K562 (cell line): ENCODE results near the gene SLC32A1. TPM values are rescaled to one million over a fixed set of nuclear protein-coding genes. Genes with fewer than 3 reads are reported as not detected.
A peak's percentile ranks its signal among the peaks of the same experiment; 100 is the strongest.

Experiments used
- CBFB ChIP-seq: sonication (generic); formaldehyde crosslinking; IDR thresholded peaks from 2 replicates; pipeline ENCODE4 v1.4.0; 2020; ENCODE audit warnings: mild to moderate bottlenecking, missing genetic modification reagents
- PBX2 ChIP-seq, 2 experiments: IDR thresholded peaks in 1 of 2; conservative IDR thresholded peaks in 1 of 2; 2 replicates each; pipeline ENCODE4 v1.6.1; 2016; ENCODE audit warnings: low read depth in 2 of 2, mild to moderate bottlenecking in 1 of 2, missing compliant biosample characterization in 1 of 2, missing genetic modification characterization in 1 of 2, moderate library complexity in 1 of 2
- RAD21 ChIP-seq, 2 experiments: fragments of 250-450 bp in 1 of 2; fragments of 450-650 bp in 1 of 2; sonication (Bioruptor Pico) in 1 of 2; formaldehyde crosslinking in 1 of 2; IDR thresholded peaks in 1 of 2; conservative IDR thresholded peaks in 1 of 2; 2 replicates each; pipeline versions ENCODE4 v1.4.0 to v1.8.0; 2020 to 2022; ENCODE audit warnings: mild to moderate bottlenecking in 2 of 2, moderate library complexity in 1 of 2
- REST ChIP-seq, 2 experiments: fragments of 450-650 bp; formaldehyde crosslinking in 1 of 2; IDR thresholded peaks; 2 replicates each; pipeline versions ENCODE4 v1.4.0 to v1.6.1; 2014 to 2020; ENCODE audit warnings: mild to moderate bottlenecking in 2 of 2, borderline replicate concordance in 1 of 2, low read depth in 1 of 2
- SMC3 ChIP-seq: conservative IDR thresholded peaks from 2 replicates; pipeline ENCODE4 v1.6.1; 2011; ENCODE audit warnings: low read depth, low read length, improper control_type of control experiment; ENCODE audit not compliant: insufficient read depth
- ZBTB33 ChIP-seq: sonication (generic); formaldehyde crosslinking; IDR thresholded peaks from 2 replicates; pipeline ENCODE4 v1.8.1; 2023; ENCODE audit warnings: mild to moderate bottlenecking, missing genetic modification reagents
- ZNF133 ChIP-seq: fragments of 250-450 bp; sonication (Bioruptor Pico); IDR thresholded peaks from 2 replicates; pipeline ENCODE4 v1.4.0; 2020; ENCODE audit warnings: mild to moderate bottlenecking
- ZNF140 ChIP-seq: fragments of 250-450 bp; sonication (Bioruptor Pico); IDR thresholded peaks from 2 replicates; pipeline ENCODE4 v1.8.0; 2021; ENCODE audit warnings: moderate library complexity, mild to moderate bottlenecking, inconsistent platforms
- ZNF431 ChIP-seq: sonication (generic); formaldehyde crosslinking; IDR thresholded peaks from 2 replicates; pipeline ENCODE4 v1.8.0; 2022; ENCODE audit warnings: mild to moderate bottlenecking, missing genetic modification reagents
- ZNF444 ChIP-seq: fragments of 250-450 bp; sonication (Bioruptor Pico); IDR thresholded peaks from 2 replicates; pipeline ENCODE4 v1.4.0; 2020; ENCODE audit warnings: mild to moderate bottlenecking, moderate library complexity
- ZNF511 ChIP-seq: sonication (generic); formaldehyde crosslinking; IDR thresholded peaks from 2 replicates; pipeline ENCODE4 v1.8.0; 2022; ENCODE audit warnings: mild to moderate bottlenecking, missing genetic modification reagents
- polyA plus RNA-seq, 8 experiments: library from polyadenylated mRNA; depleted of rRNA in 4 of 8; stranded (reverse) in 5 of 8; unstranded in 3 of 8; fragments of >200 nt; fragmentation: Nextera tagmentation in 2 of 8; fragmentation: Illumina TruSeq in 1 of 8; extraction: Ambion mirVana in 2 of 8; extraction: Trizol in 1 of 8; gene quantifications; 2 replicates each; pipeline versions ENCODE4 v1.2.1 to v1.2.3, GENCODE V29; 2011 to 2014; ENCODE audit warnings: inconsistent platforms in 1 of 8, missing spikeins in 1 of 8
- total RNA-seq, 7 experiments: library from RNA; depleted of rRNA in 6 of 7; stranded (reverse); fragments of >200 nt in 6 of 7; fragmentation: Illumina TruSeq in 2 of 7; extraction: Trizol in 2 of 7; gene quantifications; 2 replicates each; pipeline versions ENCODE4 v1.2.1 to v1.2.3, GENCODE V29; 2011 to 2021; ENCODE audit warnings: low replicate concordance in 1 of 7

The SLC32A1 gene
- total and polyA plus RNA-seq, 9 of the 15 experiments (the other 6 are each of a cell fraction or from before 2014, with no cell fraction given), result not detected

GRCh38 chr20:38726804-38727606 is 2.7 kb downstream of the SLC32A1 start (continued):
- TF ChIP-seq REST (IDR thresholded peaks at IDR 0.05; ENCODE audit: borderline replicate concordance) (peak; percentile 62; the same call in 1 of the 2 replicates), REST (CRISPR knock-in tag; IDR thresholded peaks at IDR 0.05; ENCODE audit: low read depth) (no peak), SMC3 (peak; percentile 72), ZNF140 (CRISPR knock-in tag) (no peak), ZBTB33 (CRISPR knock-in tag) (no peak), ZNF431 (CRISPR knock-in tag) (no peak), ZNF511 (CRISPR knock-in tag) (no peak), ZNF133 (no peak), ZNF444 (no peak), PBX2 (CRISPR knock-in tag; IDR thresholded peaks at IDR 0.05; ENCODE audit: low read depth) (no peak), PBX2 (tag; conservative IDR thresholded peaks at IDR 0.05; ENCODE audit: low read depth) (no peak), CBFB (CRISPR knock-in tag) (no peak), RAD21 (CRISPR knock-in tag; conservative IDR thresholded peaks at IDR 0.05 in 1 of 2, IDR thresholded peaks at IDR 0.05 in 1 of 2) (peak in 1 of 2 experiments; percentile 67; a peak in 2 of 4 replicates)
